ENCODE measurements around the gene MYO1E.

GRCh38 chr15:59303633-59304032, 69.0 kb downstream of the MYO1E start:
- TF ChIP-seq, protein P1, sequence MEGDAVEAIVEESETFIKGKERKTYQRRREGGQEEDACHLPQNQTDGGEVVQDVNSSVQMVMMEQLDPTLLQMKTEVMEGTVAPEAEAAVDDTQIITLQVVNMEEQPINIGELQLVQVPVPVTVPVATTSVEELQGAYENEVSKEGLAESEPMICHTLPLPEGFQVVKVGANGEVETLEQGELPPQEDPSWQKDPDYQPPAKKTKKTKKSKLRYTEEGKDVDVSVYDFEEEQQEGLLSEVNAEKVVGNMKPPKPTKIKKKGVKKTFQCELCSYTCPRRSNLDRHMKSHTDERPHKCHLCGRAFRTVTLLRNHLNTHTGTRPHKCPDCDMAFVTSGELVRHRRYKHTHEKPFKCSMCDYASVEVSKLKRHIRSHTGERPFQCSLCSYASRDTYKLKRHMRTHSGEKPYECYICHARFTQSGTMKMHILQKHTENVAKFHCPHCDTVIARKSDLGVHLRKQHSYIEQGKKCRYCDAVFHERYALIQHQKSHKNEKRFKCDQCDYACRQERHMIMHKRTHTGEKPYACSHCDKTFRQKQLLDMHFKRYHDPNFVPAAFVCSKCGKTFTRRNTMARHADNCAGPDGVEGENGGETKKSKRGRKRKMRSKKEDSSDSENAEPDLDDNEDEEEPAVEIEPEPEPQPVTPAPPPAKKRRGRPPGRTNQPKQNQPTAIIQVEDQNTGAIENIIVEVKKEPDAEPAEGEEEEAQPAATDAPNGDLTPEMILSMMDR (IDR thresholded peaks at IDR 0.05; ENCODE audit: low read depth, low read length, poor library complexity, severe bottlenecking), result no peak
- TF ChIP-seq EZH2phosphoT487 (IDR thresholded peaks at IDR 0.05; ENCODE audit: borderline replicate concordance, low read length), result no peak
